Glomerular endothelial cell (primary cell): ENCODE results near the gene DAGLB. TPM values are rescaled to one million over a fixed set of nuclear protein-coding genes. Genes with fewer than 3 reads are reported as not detected.
A peak's percentile ranks its signal among the peaks of the same experiment; 100 is the strongest.
"Not testable (repeated sequence)": the region's sequence is repeated elsewhere in the genome, so short reads cannot be mapped to it uniquely, and the experiment has no call there.

Source experiments
- DNase-seq: peaks from one replicate; pipeline ENCODE4 v3.0.0-alpha.2; 2011; ENCODE audit warnings: low read depth, low spot score; ENCODE audit errors: extremely low read depth
- total RNA-seq: library from RNA; depleted of rRNA; stranded (reverse); fragments of >200 nt; gene quantifications from 2 replicates; pipeline ENCODE4 v1.2.3, GENCODE V29; 2015

Gene DAGLB
- total RNA-seq: 13.3 and 17.3 TPM in 2 replicates

GRCh38 chr7:6447581-6448199, at the start of gene DAGLB:
TSS of gene DAGLB (minus strand) at chr7:6447954. CDS start at chr7:6447842, 112 bp downstream.
- DNase-seq: peak; percentile 68

GRCh38 chr7:6497637-6497905, 49.8 kb upstream of the DAGLB start:
- no peak for DNase-seq

DNA sequence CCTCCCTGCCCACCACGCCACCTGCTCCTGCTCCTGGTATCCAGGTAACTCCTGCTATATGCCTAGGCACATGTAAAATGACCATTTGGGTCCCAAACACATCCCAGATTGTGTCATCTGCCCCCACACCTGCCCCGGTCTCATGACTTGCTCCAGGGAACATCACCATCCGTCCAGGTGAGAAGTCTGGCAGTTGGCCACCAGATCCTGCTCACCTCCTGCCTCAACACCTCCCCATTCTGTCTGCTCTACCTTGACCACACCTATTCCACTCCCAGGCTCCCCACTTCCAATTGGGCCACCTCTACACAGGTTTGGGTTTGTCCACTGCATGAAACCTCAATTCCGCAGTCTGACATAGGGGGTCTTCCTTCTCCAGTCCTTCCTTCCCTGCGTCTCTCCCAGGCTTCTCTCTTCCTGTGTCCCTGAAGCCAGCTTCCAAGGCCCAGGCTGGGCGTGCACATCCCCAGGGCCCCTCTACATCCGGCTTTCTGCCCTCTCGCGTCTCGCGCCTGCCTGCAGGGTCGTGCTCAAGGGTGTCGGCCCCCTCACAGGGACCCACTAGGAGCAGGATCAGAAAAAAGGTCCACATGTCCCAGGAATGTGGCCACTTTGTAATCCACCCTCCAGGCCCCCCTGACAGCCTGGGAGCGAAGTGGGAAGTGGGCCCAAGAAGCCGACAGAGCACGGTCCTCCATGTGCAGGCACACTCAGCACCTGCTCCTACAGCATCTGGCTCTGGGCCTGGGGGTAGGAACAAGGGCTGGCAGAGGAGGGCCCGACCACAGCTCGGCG, 49.3 kb upstream of the DAGLB start:
- DNase-seq: no peak

DNA sequence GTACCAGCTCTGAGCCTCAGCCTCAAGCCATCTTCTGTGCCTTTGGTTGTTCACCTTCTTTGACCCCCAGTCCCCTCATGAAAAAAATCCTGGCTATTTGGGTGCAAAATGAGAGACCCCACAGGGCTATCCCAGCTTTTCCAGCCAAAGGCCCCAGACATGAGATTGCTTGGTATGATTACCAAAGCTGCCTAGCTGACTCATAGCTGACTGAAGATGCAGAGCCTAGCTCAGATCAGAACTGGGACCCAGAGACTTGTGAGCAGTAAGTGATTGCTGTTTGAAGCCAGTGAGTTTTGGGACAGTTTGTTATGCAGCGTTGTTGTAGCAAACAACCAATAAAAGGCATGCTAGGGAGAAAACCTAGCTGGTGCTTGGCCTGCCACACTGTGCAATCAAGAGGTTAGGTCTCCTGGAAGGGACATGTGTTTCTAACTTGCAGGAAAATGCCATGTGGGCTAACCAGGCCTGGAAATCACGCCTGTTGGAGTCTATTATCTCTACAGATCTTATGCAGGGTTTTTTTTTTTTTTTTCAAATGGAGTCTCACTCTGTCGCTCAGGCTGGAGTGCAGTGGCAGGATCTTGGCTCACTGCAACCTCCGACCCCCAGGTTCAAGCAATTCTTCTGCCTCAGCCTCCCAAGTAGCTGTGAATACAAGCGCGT, 48.0 kb upstream of the DAGLB start:
- DNase-seq: no peak

- no peak for DNase-seq
Measured at GRCh38 chr7:6494365-6494764, 46.6 kb upstream of the DAGLB start.

GRCh38 chr7:6491194-6491593, 43.4 kb upstream of the DAGLB start:
- DNase-seq: no peak

GRCh38 chr7:6489612-6490011, 41.9 kb upstream of the DAGLB start:
- no peak for DNase-seq

DNA sequence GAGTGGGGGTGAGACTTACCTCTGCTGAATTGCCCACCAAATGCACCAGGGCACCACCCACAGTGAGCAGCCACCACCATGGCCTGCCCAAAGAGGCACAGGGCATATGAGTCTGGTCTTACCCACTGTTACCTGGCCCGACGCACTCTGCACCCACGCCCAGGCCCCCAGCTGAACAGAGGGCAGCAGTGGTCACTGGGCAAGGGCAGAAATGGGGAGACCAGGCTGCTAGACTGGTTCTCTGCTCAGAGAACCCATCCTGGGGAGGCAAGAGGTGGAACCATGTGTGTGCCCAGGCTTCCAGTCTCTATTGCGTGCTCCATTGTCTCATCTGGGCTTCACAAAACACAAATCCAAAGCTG, 39.4 kb upstream of the DAGLB start:
- no peak for DNase-seq

DNA sequence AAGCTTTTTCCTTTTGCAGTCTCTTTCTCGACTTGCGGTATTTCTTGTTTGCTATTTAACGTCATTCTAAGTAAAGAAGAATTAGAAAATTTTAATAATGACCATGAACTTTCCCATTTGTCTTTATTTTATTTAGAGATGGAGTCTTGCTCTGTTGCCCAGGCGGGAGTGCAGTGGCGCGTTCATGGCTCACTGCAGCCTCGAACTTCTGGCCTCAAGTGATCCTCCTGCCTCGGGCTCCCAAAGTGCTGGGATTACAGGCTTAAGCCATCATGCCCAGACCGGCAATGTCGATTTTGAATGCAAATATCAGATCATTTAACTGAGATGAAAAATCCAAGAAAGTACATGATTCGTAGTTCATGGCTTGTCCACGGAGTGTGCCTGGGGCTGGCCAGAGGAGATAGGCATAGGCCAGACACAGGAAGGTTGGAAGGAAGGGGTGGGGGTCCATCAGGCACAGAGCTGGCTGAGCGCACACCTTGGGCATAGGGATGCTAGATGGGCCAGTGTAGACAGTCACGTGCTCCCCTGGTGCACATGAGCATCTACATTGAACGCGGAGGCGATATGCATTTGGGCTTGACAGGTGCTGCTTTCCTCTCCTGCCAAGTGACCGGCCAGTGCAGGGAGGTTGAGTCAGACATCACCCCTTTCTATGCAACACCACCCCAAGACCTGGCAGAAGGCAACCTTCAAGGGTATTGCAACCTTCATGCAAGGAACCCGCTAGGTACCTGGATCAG, 38.9 kb upstream of the DAGLB start:
- no peak for DNase-seq

DNA sequence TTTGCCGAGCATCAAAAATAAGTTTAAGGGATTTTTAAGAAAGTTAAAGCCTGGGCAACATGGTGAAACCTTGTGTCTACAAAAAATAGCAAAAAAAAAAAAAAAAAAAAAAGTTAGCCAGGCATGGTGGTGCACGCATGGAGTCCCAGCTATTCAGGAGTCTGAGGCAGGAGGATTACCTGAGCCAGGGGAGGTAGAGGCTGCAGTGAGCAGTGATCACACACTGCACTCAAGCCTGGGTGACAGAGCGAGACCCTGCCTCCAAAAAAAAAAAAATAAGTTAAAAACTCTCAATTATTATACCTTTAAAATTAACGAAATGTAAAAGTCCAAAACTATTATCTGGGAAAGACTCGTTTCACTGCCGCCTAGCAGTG, 35.0 kb upstream of the DAGLB start:
- no peak for DNase-seq

GRCh38 chr7:6482307-6482706, 34.6 kb upstream of the DAGLB start:
- no peak for DNase-seq

DNA sequence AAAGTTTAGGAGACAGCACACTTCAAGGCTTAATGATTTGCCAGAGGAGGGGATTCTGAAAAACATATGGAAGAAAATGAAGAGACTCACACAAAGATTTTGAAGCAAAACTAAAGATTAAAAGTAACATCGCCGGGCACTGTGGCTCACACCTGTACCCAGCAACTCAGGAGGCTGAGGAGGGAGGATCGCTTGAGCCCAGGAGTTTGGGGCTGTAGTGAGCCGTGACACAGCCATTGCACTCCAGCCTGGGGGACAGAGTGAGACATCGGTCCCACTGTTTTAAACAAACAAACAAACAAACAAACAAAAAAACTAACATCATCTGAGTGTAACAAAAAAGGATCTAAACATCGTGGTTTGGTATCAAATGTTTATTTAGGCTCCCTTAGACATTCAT, 33.7 kb upstream of the DAGLB start:
- DNase-seq: no peak

GRCh38 chr7:6480323-6480660, 32.5 kb upstream of the DAGLB start:
- no peak for DNase-seq

DNA sequence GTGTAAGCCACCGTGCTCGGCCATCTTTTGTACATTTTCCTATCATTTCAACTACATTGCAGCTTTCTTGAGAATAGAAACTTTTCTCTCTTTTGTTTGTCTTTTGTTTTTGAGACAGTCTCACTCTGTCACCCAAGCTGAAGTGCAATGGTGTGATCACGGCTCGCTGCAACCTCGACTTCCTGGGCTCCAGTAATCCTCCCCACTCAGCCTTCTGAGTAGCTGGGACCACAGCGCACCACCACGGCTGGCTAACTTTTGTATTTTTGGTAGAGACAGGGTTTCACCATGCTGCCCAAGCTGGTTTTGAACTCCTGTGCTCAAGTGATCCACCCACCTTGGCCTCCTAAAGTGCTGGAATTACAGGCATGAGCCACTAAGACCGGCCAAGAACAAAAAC, 31.3 kb upstream of the DAGLB start:
- no peak for DNase-seq

GRCh38 chr7:6478186-6478585, 30.4 kb upstream of the DAGLB start:
- DNase-seq: no peak

DNA sequence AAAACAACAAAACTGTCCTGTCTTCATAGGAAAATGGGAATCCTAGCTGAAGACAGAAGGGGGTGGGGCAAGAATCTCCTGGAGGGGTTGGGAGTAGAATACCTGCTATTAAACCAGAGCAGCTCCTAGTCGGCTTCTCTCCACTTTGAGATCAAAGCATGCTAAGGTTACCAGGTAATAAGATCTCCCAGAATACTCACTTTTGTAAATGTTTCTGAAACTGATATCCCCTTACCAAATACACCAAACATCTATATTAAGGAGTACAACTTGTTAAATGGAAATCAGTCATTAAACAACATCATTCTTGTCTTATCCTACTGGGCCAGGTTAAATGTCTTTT, 29.5 kb upstream of the DAGLB start:
- no peak for DNase-seq

DNA sequence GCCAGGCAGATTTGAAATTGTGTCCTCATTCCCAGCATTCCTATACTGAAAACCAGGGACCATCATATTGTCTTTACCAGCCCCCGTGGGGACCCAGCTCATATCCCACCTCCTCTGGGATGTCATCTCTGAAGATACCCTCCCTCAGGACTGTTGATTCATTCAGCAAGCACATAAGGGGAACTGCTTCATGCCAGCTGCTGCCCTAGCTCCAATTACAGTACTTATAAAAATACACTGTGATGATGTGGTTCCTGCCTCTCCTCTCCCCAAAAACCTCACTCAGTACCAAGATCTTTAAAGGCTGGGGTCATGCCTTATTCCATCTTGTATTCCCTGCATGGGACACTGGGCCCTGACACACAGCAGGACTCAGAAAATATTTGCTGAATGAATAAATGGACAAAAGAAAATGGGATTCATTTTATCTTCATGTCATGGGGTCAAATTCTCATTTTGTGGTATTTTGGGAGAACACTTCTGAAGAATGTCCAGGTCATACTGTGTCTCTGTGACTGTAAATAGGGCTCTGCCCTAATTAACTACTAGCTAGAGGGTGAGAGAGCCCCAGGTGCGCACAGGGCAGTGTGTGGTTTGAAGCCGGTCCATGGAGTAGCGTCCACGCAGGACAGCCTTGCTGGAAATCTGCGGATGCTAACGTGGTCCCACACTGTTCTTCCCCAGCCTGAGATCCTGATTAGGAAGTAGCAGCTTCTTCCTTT, 29.0 kb upstream of the DAGLB start:
- no peak for DNase-seq

GRCh38 chr7:6475433-6476186, 27.9 kb upstream of the DAGLB start:
- DNase-seq: no peak

GRCh38 chr7:6465862-6466261, 18.1 kb upstream of the DAGLB start:
- no peak for DNase-seq

GRCh38 chr7:6463609-6464008, 15.9 kb upstream of the DAGLB start:
- DNase-seq: not testable (repeated sequence)
